WTC11 (cell line): ENCODE measurements around the gene GTPBP1. TPM values are rescaled to one million over a fixed set of nuclear protein-coding genes. Genes with fewer than 3 reads are reported as not detected.

Source experiments
- ATAC-seq: fragments of 200-7000 bp; cut with Tn5 transposase; 2 replicates; pipeline ENCODE4 v1.10.0; 2021; ENCODE audit warnings: mild to moderate bottlenecking, moderate library complexity
- CTCF ChIA-PET: fragments of 300-600 bp; sonication (Branson Sonifier 250); formaldehyde crosslinking; loops from one replicate; lab custom pipeline; 2021; ENCODE audit warnings: antibody characterized with exemption; lab: Charles Lee
- POLR2A ChIA-PET: fragments of 350-600 bp; sonication (Branson Sonifier 250); formaldehyde crosslinking; loops from one replicate; lab custom pipeline; 2021; ENCODE audit warnings: antibody characterized with exemption; lab: Charles Lee
- DNase-seq: peaks from one replicate; pipeline ENCODE4 v3.0.0; 2021; ENCODE audit warnings: low spot score
- H3K27ac Mint-ChIP-seq: 2 replicates; pipeline ENCODE4 v1.8.0; 2021; ENCODE audit warnings: mixed read lengths
- H3K27me3 Mint-ChIP-seq: 2 replicates; pipeline ENCODE4 v1.8.0; 2021; ENCODE audit warnings: low read depth, mild to moderate bottlenecking, moderate library complexity, mixed read lengths
- H3K36me3 Mint-ChIP-seq: 2 replicates; pipeline ENCODE4 v1.8.0; 2021; ENCODE audit warnings: mixed read lengths
- H3K4me1 Mint-ChIP-seq: 2 replicates; pipeline ENCODE4 v1.8.0; 2022; ENCODE audit warnings: mixed read lengths
- H3K4me3 Mint-ChIP-seq: 2 replicates; pipeline ENCODE4 v1.8.0; 2021; ENCODE audit warnings: mild to moderate bottlenecking, moderate library complexity, mixed read lengths
- H3K9me3 Mint-ChIP-seq: 2 replicates; pipeline ENCODE4 v1.8.0; 2021; ENCODE audit warnings: mixed read lengths
- ATF1 ChIP-seq: sonication (generic); formaldehyde crosslinking; IDR thresholded peaks from 2 replicates; pipeline ENCODE4 v1.8.1; 2023; ENCODE audit warnings: mild to moderate bottlenecking, moderate library complexity, missing genetic modification reagents
- CREB1 ChIP-seq: sonication (generic); formaldehyde crosslinking; IDR thresholded peaks from 2 replicates; pipeline ENCODE4 v1.8.0; 2023; ENCODE audit warnings: mild to moderate bottlenecking, missing genetic modification reagents
- CREM ChIP-seq: sonication (generic); formaldehyde crosslinking; IDR thresholded peaks from 2 replicates; pipeline ENCODE4 v1.8.1; 2022; ENCODE audit warnings: mild to moderate bottlenecking, missing genetic modification reagents, moderate library complexity
- E2F1 ChIP-seq: sonication (generic); formaldehyde crosslinking; IDR thresholded peaks from 2 replicates; pipeline ENCODE4 v1.8.0; 2022; ENCODE audit warnings: mild to moderate bottlenecking, missing genetic modification reagents
- HMGA2 ChIP-seq: fragments of 250-450 bp; sonication (Bioruptor Pico); IDR thresholded peaks from 2 replicates; pipeline ENCODE4 v1.4.0; 2021; ENCODE audit warnings: mild to moderate bottlenecking, moderate library complexity
- MLX ChIP-seq: sonication (generic); formaldehyde crosslinking; IDR thresholded peaks from 2 replicates; pipeline ENCODE4 v1.8.1; 2023; ENCODE audit warnings: mild to moderate bottlenecking, missing genetic modification reagents, moderate library complexity
- NFATC4 ChIP-seq: fragments of 250-450 bp; sonication (Bioruptor Pico); IDR thresholded peaks from 2 replicates; pipeline ENCODE4 v1.9.0; 2021; ENCODE audit warnings: mild to moderate bottlenecking
- PRDM15 ChIP-seq: sonication (generic); formaldehyde crosslinking; IDR thresholded peaks from 2 replicates; pipeline ENCODE4 v1.8.0; 2022; ENCODE audit warnings: missing genetic modification reagents
- RELA ChIP-seq: sonication (generic); formaldehyde crosslinking; IDR thresholded peaks from 2 replicates; pipeline ENCODE4 v1.8.1; 2022; ENCODE audit warnings: missing genetic modification reagents, mild to moderate bottlenecking, borderline replicate concordance
- RORB ChIP-seq: fragments of 250-450 bp; sonication (Bioruptor Pico); IDR thresholded peaks from 2 replicates; pipeline ENCODE4 v1.9.0; 2021; ENCODE audit warnings: mild to moderate bottlenecking
- SMAD4 ChIP-seq: sonication (generic); formaldehyde crosslinking; IDR thresholded peaks from 2 replicates; pipeline ENCODE4 v1.8.0; 2022; ENCODE audit warnings: mild to moderate bottlenecking, missing genetic modification reagents
- TCF7 ChIP-seq: sonication (generic); formaldehyde crosslinking; IDR thresholded peaks from 2 replicates; pipeline ENCODE4 v1.8.0; 2022; ENCODE audit warnings: mild to moderate bottlenecking, low read depth, missing genetic modification reagents, moderate library complexity
- USF1 ChIP-seq: sonication (generic); formaldehyde crosslinking; IDR thresholded peaks from 2 replicates; pipeline ENCODE4 v1.8.0; 2022; ENCODE audit warnings: mild to moderate bottlenecking, missing genetic modification reagents
- ZNF138 ChIP-seq: sonication (generic); formaldehyde crosslinking; conservative IDR thresholded peaks from 2 replicates; pipeline ENCODE4 v1.8.1; 2022; ENCODE audit warnings: mild to moderate bottlenecking, moderate library complexity, missing genetic modification reagents
- ZNF219 ChIP-seq: sonication (generic); formaldehyde crosslinking; IDR thresholded peaks from 2 replicates; pipeline ENCODE4 v1.8.0; 2023; ENCODE audit warnings: missing genetic modification reagents, mild to moderate bottlenecking, borderline replicate concordance
- ZNF396 ChIP-seq: fragments of 250-450 bp; sonication (Bioruptor Pico); IDR thresholded peaks from 2 replicates; pipeline ENCODE4 v1.8.0; 2021; ENCODE audit warnings: mild to moderate bottlenecking, moderate library complexity, borderline replicate concordance
- total RNA-seq: library from RNA; stranded (reverse); gene quantifications from 3 replicates; pipeline ENCODE4 v1.2.3, GENCODE V29; 2021
- TF ChIP-seq, protein P1 (sequence below): fragments of 250-450 bp; sonication (Bioruptor Pico); conservative IDR thresholded peaks from 2 replicates; pipeline ENCODE4 v1.9.0; 2021; ENCODE audit warnings: mild to moderate bottlenecking
- TF ChIP-seq, protein P2 (sequence below): sonication (generic); formaldehyde crosslinking; IDR thresholded peaks from 2 replicates; pipeline ENCODE4 v1.8.1; 2022; ENCODE audit warnings: mild to moderate bottlenecking, moderate library complexity, missing genetic modification reagents
- TF ChIP-seq, protein P3 (sequence below): sonication (generic); formaldehyde crosslinking; IDR thresholded peaks from 2 replicates; pipeline ENCODE4 v1.8.1; 2022; ENCODE audit warnings: low read depth, mild to moderate bottlenecking, moderate library complexity, missing genetic modification reagents, borderline replicate concordance

Gene GTPBP1
- total RNA-seq, 1 experiment from 2014 or later, result 108 TPM

GRCh38 chr22:38767313-38767712, 61.6 kb downstream of the GTPBP1 start:
- no peaks in the 10 kb centered on the region for H3K36me3 Mint-ChIP-seq
- no peaks in the 10 kb centered on the region for H3K9me3 Mint-ChIP-seq
- 0 out of 2 replicates have a peak, but pooled peaks cover 3% of the 10 kb centered on the region for H3K4me1 Mint-ChIP-seq
- TF ChIP-seq MLX (CRISPR knock-in tag) (no peak), ZNF396 (CRISPR knock-in tag) (no peak), SMAD4 (CRISPR knock-in tag) (no peak), USF1 (CRISPR knock-in tag) (no peak), ATF1 (CRISPR knock-in tag) (no peak), ZNF219 (CRISPR knock-in tag) (no peak), RELA (CRISPR knock-in tag) (no peak), TCF7 (no peak), HMGA2 (CRISPR knock-in tag) (no peak), CREB1 (CRISPR knock-in tag) (no peak), ZNF138 (CRISPR knock-in tag) (no peak), NFATC4 (CRISPR knock-in tag) (no peak), E2F1 (CRISPR knock-in tag) (no peak), RORB (CRISPR knock-in tag) (no peak), CREM (CRISPR knock-in tag) (no peak), PRDM15 (CRISPR knock-in tag) (no peak)
- TF ChIP-seq, protein P1, sequence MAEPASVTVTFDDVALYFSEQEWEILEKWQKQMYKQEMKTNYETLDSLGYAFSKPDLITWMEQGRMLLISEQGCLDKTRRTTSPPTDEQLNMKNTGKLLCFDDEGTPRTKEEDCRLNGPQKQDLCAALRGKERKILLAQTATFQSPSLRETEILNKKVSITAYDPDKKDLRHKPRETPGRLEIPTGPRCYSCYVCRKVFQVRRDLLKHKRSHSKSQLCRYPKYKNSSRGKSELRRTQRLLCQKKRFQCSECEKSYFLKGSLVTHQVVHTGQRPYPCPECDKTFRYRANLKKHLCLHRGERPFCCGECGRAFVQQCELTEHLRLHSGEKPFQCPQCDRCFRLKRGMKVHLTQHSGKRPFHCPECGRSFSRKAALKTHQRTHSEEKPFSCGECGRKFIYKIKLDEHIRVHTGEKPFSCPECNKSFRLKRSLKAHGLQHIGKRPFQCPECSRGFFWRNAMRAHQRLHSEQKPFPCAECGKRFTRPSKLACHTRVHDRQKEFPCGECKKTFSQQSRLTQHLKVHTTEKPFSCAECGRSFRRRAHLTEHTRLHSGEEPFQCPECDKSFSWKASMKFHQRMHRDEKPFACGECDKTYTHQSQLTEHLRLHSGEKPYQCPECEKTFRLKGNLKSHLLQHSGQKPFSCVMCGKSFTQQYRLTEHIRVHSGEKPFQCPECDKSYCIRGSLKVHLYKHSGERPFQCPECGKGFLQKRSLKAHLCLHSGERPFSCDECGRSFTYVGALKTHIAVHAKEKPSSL (CRISPR knock-in tag), result no peak
- TF ChIP-seq, protein P2, sequence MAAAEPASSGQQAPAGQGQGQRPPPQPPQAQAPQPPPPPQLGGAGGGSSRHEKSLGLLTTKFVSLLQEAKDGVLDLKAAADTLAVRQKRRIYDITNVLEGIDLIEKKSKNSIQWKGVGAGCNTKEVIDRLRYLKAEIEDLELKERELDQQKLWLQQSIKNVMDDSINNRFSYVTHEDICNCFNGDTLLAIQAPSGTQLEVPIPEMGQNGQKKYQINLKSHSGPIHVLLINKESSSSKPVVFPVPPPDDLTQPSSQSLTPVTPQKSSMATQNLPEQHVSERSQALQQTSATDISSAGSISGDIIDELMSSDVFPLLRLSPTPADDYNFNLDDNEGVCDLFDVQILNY (CRISPR knock-in tag), result no peak
- TF ChIP-seq, protein P3, sequence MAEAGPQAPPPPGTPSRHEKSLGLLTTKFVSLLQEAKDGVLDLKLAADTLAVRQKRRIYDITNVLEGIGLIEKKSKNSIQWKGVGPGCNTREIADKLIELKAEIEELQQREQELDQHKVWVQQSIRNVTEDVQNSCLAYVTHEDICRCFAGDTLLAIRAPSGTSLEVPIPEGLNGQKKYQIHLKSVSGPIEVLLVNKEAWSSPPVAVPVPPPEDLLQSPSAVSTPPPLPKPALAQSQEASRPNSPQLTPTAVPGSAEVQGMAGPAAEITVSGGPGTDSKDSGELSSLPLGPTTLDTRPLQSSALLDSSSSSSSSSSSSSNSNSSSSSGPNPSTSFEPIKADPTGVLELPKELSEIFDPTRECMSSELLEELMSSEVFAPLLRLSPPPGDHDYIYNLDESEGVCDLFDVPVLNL (CRISPR knock-in tag), result no peak
- CTCF ChIA-PET, result interaction anchor here (0.6 to 5.3 kb wide), 17 partner anchors 16 to 539 kb away, joined by 3 to 83 read pairs (median 18); partner anchors contain the start of genes CBX6 and NPTXR
- POLR2A ChIA-PET, result no interaction called here
- no peaks in the 10 kb centered on the region for H3K27me3 Mint-ChIP-seq
- H3K27ac Mint-ChIP-seq, result no peak overlapping the region
- ATAC-seq (no peak), DNase-seq (no peak)
- no peak overlapping the region for H3K4me3 Mint-ChIP-seq
